Spleen (tissue), 7 donors: ENCODE measurements around the gene DHX34.

Experiments used
- CTCF ChIP-seq, 11 experiments: fragments of 200-600 bp in 7 of 11; fragments of 450-650 bp in 4 of 11; sonication (generic) in 4 of 11; IDR thresholded peaks in 8 of 11; conservative IDR thresholded peaks in 3 of 11; 1 replicate in 7 of 11; 2 replicates in 4 of 11; pipeline versions ENCODE4 v1.4.0 to v1.8.0; 2016 to 2021; ENCODE audit warnings: antibody characterized with exemption in 11 of 11, inconsistent platforms in 4 of 11, mild to moderate bottlenecking in 1 of 11
- POLR2A ChIP-seq, 3 donors: fragments of 450-650 bp; IDR thresholded peaks; one replicate each; pipeline ENCODE4 v1.5.1; 2017; ENCODE audit warnings: antibody characterized with exemption in 3 of 3, mild to moderate bottlenecking in 1 of 3
- POLR2AphosphoS5 ChIP-seq, 3 donors: sonication (generic); formaldehyde crosslinking; IDR thresholded peaks; one replicate each; pipeline ENCODE4 v1.5.1; 2017; ENCODE audit warnings: antibody characterized with exemption in 3 of 3
- donor health status: DM: no; HTN: no; CAD: no; lungs with moderate emphysema.
- donor health status: DM: no; HTN: no; CAD: no.
- donor health status: DM: no; HTN: no; CAD: no.

- TF ChIP-seq POLR2A (IDR thresholded peaks at IDR 0.05), result no peak
- TF ChIP-seq POLR2AphosphoS5 (IDR thresholded peaks at IDR 0.05), result no peak
- TF ChIP-seq CTCF (IDR thresholded peaks at IDR 0.05 in 8 of 11, conservative IDR thresholded peaks at IDR 0.05 in 3 of 11), result no peak
These were observed 62.0 kb downstream of the DHX34 start for GRCh38 chr19:47411101-47411500.
